Type B pancreatic cell (in vitro differentiated cells): ENCODE results near the gene SYT12. TPM values are rescaled to one million over a fixed set of nuclear protein-coding genes. Genes with fewer than 3 reads are reported as not detected.
"Not testable (repeated sequence)": the region's sequence is repeated elsewhere in the genome, so short reads cannot be mapped to it uniquely, and the experiment has no call there.

Source experiments
- DNase-seq: peaks from one replicate; pipeline ENCODE4 v3.0.0; 2021; ENCODE audit warnings: mixed read lengths; ENCODE audit not compliant: unreplicated experiment; ENCODE audit errors: extremely low spot score
- H3K27ac Mint-ChIP-seq: 2 replicates; pipeline ENCODE4 v1.8.0; 2021; ENCODE audit warnings: mild to moderate bottlenecking, mixed read lengths
- H3K27me3 Mint-ChIP-seq: 2 replicates; pipeline ENCODE4 v1.8.0; 2021; ENCODE audit warnings: mixed read lengths
- H3K36me3 Mint-ChIP-seq: 2 replicates; pipeline ENCODE4 v1.8.0; 2021; ENCODE audit warnings: mixed read lengths
- H3K4me1 Mint-ChIP-seq: one replicate; pipeline ENCODE4 v1.8.0; 2021; ENCODE audit warnings: mixed read lengths; ENCODE audit not compliant: unreplicated experiment
- H3K4me3 Mint-ChIP-seq: 2 replicates; pipeline ENCODE4 v1.8.0; 2021; ENCODE audit warnings: mild to moderate bottlenecking, mixed read lengths
- H3K9me3 Mint-ChIP-seq: 2 replicates; pipeline ENCODE4 v1.8.0; 2021; ENCODE audit warnings: mixed read lengths
- CTCF ChIP-seq: fragments of 200-600 bp; sonication (generic); conservative IDR thresholded peaks from 2 replicates; pipeline ENCODE4 v1.5.0; 2021; ENCODE audit warnings: antibody characterized with exemption, mild to moderate bottlenecking
- total RNA-seq: library from RNA; stranded (reverse); gene quantifications from 2 replicates; pipeline ENCODE4 v1.2.1, GENCODE V29; 2021; ENCODE audit warnings: low replicate concordance

Gene SYT12
- total RNA-seq, 1 donor from 2014 or later: 0.24 TPM

GRCh38 chr11:67001332-67001731, 21.6 kb upstream of the SYT12 start:
- DNase-seq: no peak
- Mint-ChIP-seq H3K27me3 (peaks cover 3% of the 10 kb centered on the region), H3K36me3 (no peaks in the 10 kb centered on the region), H3K9me3 (no peaks in the 10 kb centered on the region), H3K4me3 (no peak overlapping the region), H3K4me1 (peaks cover 12% of the 10 kb centered on the region), H3K27ac (no peak overlapping the region)
- TF ChIP-seq CTCF: no peak

DNA sequence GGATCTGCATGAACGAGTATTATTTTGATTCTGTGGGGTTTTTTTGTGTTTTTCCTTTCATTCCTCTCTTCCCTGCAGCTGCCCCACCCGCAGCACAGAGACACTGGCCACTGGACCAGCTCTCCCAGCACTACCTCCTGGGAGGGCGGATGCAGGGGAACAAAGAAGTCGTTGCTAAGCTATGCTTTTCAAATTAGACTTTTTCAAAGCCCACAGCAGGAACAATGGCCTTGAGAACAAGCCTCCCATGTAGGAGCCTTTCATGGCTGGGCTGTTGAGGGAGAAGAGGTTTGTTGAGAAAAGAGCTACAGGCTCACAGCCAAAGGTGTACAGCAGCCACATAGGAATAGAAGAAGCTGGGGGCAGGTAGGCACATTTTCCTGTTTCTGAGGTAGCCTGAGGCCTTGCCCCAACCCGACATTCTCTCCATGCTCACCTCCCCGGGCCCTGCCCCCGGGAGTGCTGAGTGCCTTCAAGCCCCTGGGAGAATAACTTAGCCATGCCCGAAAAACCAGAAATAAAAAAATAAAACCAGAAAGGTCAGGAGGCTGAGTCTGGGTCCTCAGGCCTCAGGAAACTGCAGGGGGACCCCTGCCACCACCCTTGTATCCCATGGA, 20.5 kb upstream of the SYT12 start:
- H3K4me1 Mint-ChIP-seq: peaks cover 6% of the 10 kb centered on the region
- H3K36me3 Mint-ChIP-seq: no peaks in the 10 kb centered on the region
- H3K9me3 Mint-ChIP-seq: no peaks in the 10 kb centered on the region
- no peak for DNase-seq
- no peak overlapping the region for H3K4me3 Mint-ChIP-seq
- no peak for TF ChIP-seq CTCF
- no peaks in the 10 kb centered on the region for H3K27me3 Mint-ChIP-seq
- no peak overlapping the region for H3K27ac Mint-ChIP-seq

DNA sequence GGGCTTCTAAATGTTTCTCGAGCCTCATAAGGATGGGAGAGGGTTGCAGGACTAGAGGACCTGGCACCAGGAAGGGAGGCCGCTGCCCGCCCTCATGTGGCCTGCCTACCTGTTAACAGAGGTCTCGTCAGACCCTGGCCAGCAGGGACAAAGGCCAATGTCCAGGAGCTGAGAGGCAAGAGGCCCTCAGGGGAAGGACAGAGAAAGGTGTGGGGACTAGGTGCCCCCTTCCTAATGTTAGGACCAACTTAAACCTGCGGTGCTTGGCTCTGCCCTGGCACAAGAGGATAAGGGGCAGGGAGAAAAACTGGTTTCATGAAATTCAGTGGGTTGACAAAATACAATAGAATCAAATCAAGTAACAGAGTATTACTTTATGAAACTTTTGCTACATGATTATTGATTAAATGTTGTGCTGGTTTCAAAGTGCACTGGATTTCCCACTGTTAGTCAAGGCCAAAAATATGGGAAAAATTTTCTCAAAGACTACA, 20.0 kb upstream of the SYT12 start:
- no peaks in the 10 kb centered on the region for H3K9me3 Mint-ChIP-seq
- no peak overlapping the region for H3K4me3 Mint-ChIP-seq
- no peaks in the 10 kb centered on the region for H3K36me3 Mint-ChIP-seq
- no peak overlapping the region for H3K27ac Mint-ChIP-seq
- DNase-seq: no peak
- no peak for TF ChIP-seq CTCF
- peaks cover 6% of the 10 kb centered on the region for H3K4me1 Mint-ChIP-seq
- H3K27me3 Mint-ChIP-seq: no peaks in the 10 kb centered on the region

GRCh38 chr11:67005200-67005599, 17.7 kb upstream of the SYT12 start:
- not testable (repeated sequence) for H3K4me1 Mint-ChIP-seq, H3K27ac Mint-ChIP-seq, H3K36me3 Mint-ChIP-seq, H3K27me3 Mint-ChIP-seq, H3K9me3 Mint-ChIP-seq, DNase-seq, H3K4me3 Mint-ChIP-seq

- Mint-ChIP-seq H3K27ac (no peak overlapping the region), H3K36me3 (no peaks in the 10 kb centered on the region), H3K27me3 (no peaks in the 10 kb centered on the region), H3K4me3 (no peak overlapping the region), H3K9me3 (no peaks in the 10 kb centered on the region), H3K4me1 (peaks cover 6% of the 10 kb centered on the region)
- no peak for DNase-seq
- TF ChIP-seq CTCF: no peak
Observed at GRCh38 chr11:67006029-67006884, 16.7 kb upstream of the SYT12 start.

DNA sequence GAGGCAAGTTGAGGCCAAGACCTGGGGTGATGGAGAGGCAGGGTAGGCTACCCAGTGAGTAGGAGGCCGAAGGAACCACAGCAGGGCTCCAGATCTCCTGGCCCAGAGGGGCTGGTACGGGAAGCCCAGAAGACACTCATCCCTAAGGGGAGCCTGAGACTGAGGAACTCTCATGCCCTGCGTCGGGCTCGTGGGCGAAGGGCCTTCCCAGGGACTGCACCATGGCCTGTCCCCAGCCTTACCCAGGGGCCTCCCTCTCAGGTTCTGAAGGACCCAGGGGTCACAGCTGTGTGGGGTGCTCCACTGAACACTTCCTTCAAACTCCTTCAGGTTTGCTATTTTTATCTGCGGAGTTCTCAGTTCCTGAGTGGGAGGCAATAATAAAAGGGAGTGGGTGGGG, 15.8 kb upstream of the SYT12 start:
- Mint-ChIP-seq H3K4me1 (peaks cover 6% of the 10 kb centered on the region), H3K27me3 (no peaks in the 10 kb centered on the region), H3K9me3 (no peaks in the 10 kb centered on the region), H3K4me3 (no peak overlapping the region), H3K36me3 (no peaks in the 10 kb centered on the region), H3K27ac (no peak overlapping the region)
- no peak for DNase-seq
- TF ChIP-seq CTCF: no peak
